Kidney (tissue), 14 donors: ENCODE data around the gene OTOS. TPM values are rescaled to one million over a fixed set of nuclear protein-coding genes. Genes with fewer than 3 reads are reported as not detected.

ENCODE experiments used
- DNase-seq, 5 donors: peaks; one replicate each; pipeline ENCODE4 v3.0.0-alpha.2; 2013 to 2020
- FAIRE-seq: peaks from 2 replicates; lab custom pipeline; 2012; peaks lifted over from hg19 to GRCh38; lab: Jason Lieb, UNC
- H3K27ac ChIP-seq, 2 donors: one replicate each; pipeline ENCODE4 v1.7.0; 2013; ENCODE audit warnings: low read depth in 2 of 2, low read length in 2 of 2, inconsistent platforms in 1 of 2
- H3K27me3 ChIP-seq: one replicate; pipeline ENCODE4 v1.7.1; 2013; ENCODE audit warnings: low read length, inconsistent platforms; ENCODE audit not compliant: control insufficient read depth, insufficient read depth
- H3K36me3 ChIP-seq, 3 donors: one replicate each; pipeline versions ENCODE4 v1.7.0 to v1.7.1; 2013; ENCODE audit warnings: low read length in 3 of 3, control low read depth in 1 of 3, inconsistent platforms in 1 of 3; ENCODE audit not compliant: insufficient read depth in 3 of 3, control insufficient read depth in 2 of 3
- H3K4me1 ChIP-seq, 3 donors: one replicate each; pipeline versions ENCODE4 v1.7.0 to v1.7.1; 2013; ENCODE audit warnings: low read length in 3 of 3, inconsistent platforms in 1 of 3, low read depth in 1 of 3; ENCODE audit not compliant: control insufficient read depth in 2 of 3, insufficient read depth in 2 of 3
- H3K4me3 ChIP-seq, 3 donors: one replicate each; pipeline versions ENCODE4 v1.7.0 to v1.8.1; 2013; ENCODE audit warnings: low read length in 3 of 3, control low read depth in 1 of 3, inconsistent platforms in 1 of 3
- H3K9ac ChIP-seq, 3 donors: one replicate each; pipeline versions ENCODE4 v1.7.0 to v1.7.1; 2013; ENCODE audit warnings: low read length in 3 of 3, control low read depth in 1 of 3, inconsistent platforms in 1 of 3
- H3K9me3 ChIP-seq, 3 donors: one replicate each; pipeline versions ENCODE4 v1.7.0 to v1.7.1; 2013; ENCODE audit warnings: low read length in 3 of 3, control low read depth in 1 of 3, inconsistent platforms in 1 of 3; ENCODE audit not compliant: control insufficient read depth in 2 of 3, insufficient read depth in 1 of 3
- CTCF ChIP-seq: IDR thresholded peaks from 3 replicates; pipeline ENCODE4 v1.5.1; 2012; ENCODE audit warnings: mild to moderate bottlenecking, moderate library complexity, borderline replicate concordance; ENCODE audit not compliant: insufficient read depth; ENCODE audit errors: extremely low read depth
- intact Hi-C: fragments of 100-400 bp; cut with DNase I; formaldehyde crosslinking; loops from one replicate; pipeline ENCODE4 v1.11.1; 2022
- polyA plus RNA-seq: library from polyadenylated mRNA; stranded (reverse); fragments of 350-450 nt; fragmentation: Illumina TruSeq; extraction: RNeasy Lipid Tissue Mini Kit (QIAGEN cat#74804); gene quantifications from one replicate; pipeline ENCODE4 v1.2.3, GENCODE V29; 2014; ENCODE audit warnings: low read depth, low replicate concordance; ENCODE audit not compliant: insufficient read depth
- total RNA-seq: library from RNA; stranded (reverse); fragmentation: NEBNext Ultra II Directional; extraction: Animal tissue kit (Norgen Biotek cat#: 25700); gene quantifications from one replicate; pipeline ENCODE4 v1.2.1, GENCODE V29; 2021
- donor health status: control.
- donor health status: control.
- donor health status: control.
- donor health status: control.
- donor health status: control.
- donor health status: DM: yes; HTN: yes; CAD: no.
- donor health status: Normal renal cell carcinoma (clear cell type).

The OTOS gene
- total and polyA plus RNA-seq, 2 donors from 2014 or later: 1.5 to 4.6 TPM

GRCh38 chr2:240112914-240113690 is 27.4 kb downstream of the OTOS start:
- FAIRE-seq (no peak), DNase-seq (peak in 1 of 5 donors; percentile 25)
- intact Hi-C loops: no loop called here
- Histone ChIP-seq H3K4me1 (no peaks in the 10 kb centered on the region), H3K9ac (no peak overlapping the region), H3K9me3 (no peaks in the 10 kb centered on the region), H3K27ac (no peak overlapping the region), H3K4me3 (no peak overlapping the region), H3K36me3 (no peaks in the 10 kb centered on the region), H3K27me3 (no peaks in the 10 kb centered on the region)
- TF ChIP-seq CTCF: no peak

- intact Hi-C loops: no loop called here
- peak; percentile 63 to 95 (median 83) for DNase-seq
- Histone ChIP-seq H3K27me3 (no peaks in the 10 kb centered on the region), H3K9me3 (no peaks in the 10 kb centered on the region), H3K36me3 (no peaks in the 10 kb centered on the region), H3K27ac (no peak overlapping the region), H3K4me3 (no peak overlapping the region), H3K9ac (no peak overlapping the region), H3K4me1 (no peaks in the 10 kb centered on the region)
- no peak for FAIRE-seq
- TF ChIP-seq CTCF: no peak
Observed at GRCh38 chr2:240111253-240111652, 29.2 kb downstream of the OTOS start.

- no peaks in the 10 kb centered on the region for H3K27me3 ChIP-seq
- no peak for TF ChIP-seq CTCF
- no peaks in the 10 kb centered on the region for H3K4me1 ChIP-seq
- FAIRE-seq (no peak), DNase-seq (peak in 1 of 5 donors; percentile 52)
- H3K36me3 ChIP-seq: no peaks in the 10 kb centered on the region
- no peak overlapping the region for H3K27ac ChIP-seq
- intact Hi-C loops: no loop called here
- H3K9me3 ChIP-seq: no peaks in the 10 kb centered on the region
- no peak overlapping the region for H3K9ac ChIP-seq
- H3K4me3 ChIP-seq: no peak overlapping the region
Observed at GRCh38 chr2:240109386-240109785, 31.1 kb downstream of the OTOS start.
